OCI-LY3 (cell line): ENCODE data around the gene UNC13C.

Source experiments
- H2AFZ ChIP-seq: fragments of 200-600, 300-600 bp; shearing (Covaris generic); 2 replicates; pipeline ENCODE4 v1.6.0; 2014; ENCODE audit warnings: antibody characterized with exemption, low read depth, low read length
- H3K27ac ChIP-seq: fragments of 200-600, 300-600 bp; sonication (generic); 2 replicates; pipeline ENCODE4 v1.5.1; 2014; ENCODE audit warnings: mild to moderate bottlenecking, low read length, moderate library complexity, mixed read lengths
- H3K27me3 ChIP-seq: fragments of 200-600, 300-600 bp; sonication (generic); 2 replicates; pipeline ENCODE4 v1.6.1; 2014; ENCODE audit warnings: low read depth, low read length, mixed read lengths
- H3K36me3 ChIP-seq: fragments of 200-600, 300-600 bp; sonication (generic); replicated peaks from 2 replicates; pipeline ENCODE3; 2014; ENCODE audit warnings: low read depth, low read length, mixed read lengths
- H3K4me1 ChIP-seq: fragments of 300-600, 200-600 bp; sonication (generic); 2 replicates; pipeline ENCODE4 v1.6.1; 2014; ENCODE audit warnings: low read length, mixed read lengths
- H3K4me2 ChIP-seq: fragments of 200-600, 300-600 bp; sonication (generic); 2 replicates; pipeline ENCODE4 v1.6.1; 2014; ENCODE audit warnings: low read length, mixed read lengths
- H3K4me3 ChIP-seq: fragments of 300-600, 200-600 bp; sonication (generic); 2 replicates; pipeline ENCODE4 v1.5.1; 2014; ENCODE audit warnings: antibody characterized with exemption, mild to moderate bottlenecking, low read length, moderate library complexity
- H3K79me2 ChIP-seq: fragments of 300-600, 200-600 bp; shearing (Covaris generic); 2 replicates; pipeline ENCODE4 v1.6.1; 2014; ENCODE audit warnings: mild to moderate bottlenecking, low read length, mixed read lengths
- H3K9ac ChIP-seq: fragments of 300-600, 200-600 bp; shearing (Covaris generic); 2 replicates; pipeline ENCODE4 v1.6.0; 2014; ENCODE audit warnings: mild to moderate bottlenecking, low read length, moderate library complexity
- H3K9me3 ChIP-seq: fragments of 200-600, 300-600 bp; shearing (Covaris generic); 2 replicates; pipeline ENCODE4 v1.6.1; 2014; ENCODE audit warnings: low read length, mixed read lengths; ENCODE audit not compliant: insufficient read depth
- H4K20me1 ChIP-seq: fragments of 200-600, 300-600 bp; sonication (generic); 2 replicates; pipeline ENCODE4 v1.6.1; 2016; ENCODE audit warnings: low read length, mixed read lengths; ENCODE audit not compliant: insufficient read depth
- CTCF ChIP-seq: fragments of 200-600, 300-600 bp; sonication (generic); IDR thresholded peaks from 2 replicates; pipeline ENCODE4 v1.5.1; 2014; ENCODE audit warnings: antibody characterized with exemption, low read length, low read depth
- EZH2phosphoT487 ChIP-seq: fragments of 200-600 bp; shearing (Covaris generic); IDR thresholded peaks from 2 replicates; pipeline ENCODE4 v1.6.1; 2018; ENCODE audit warnings: antibody characterized with exemption, mixed run types, low read depth

The UNC13C gene

GRCh38 chr15:54273928-54274327 is 295.7 kb downstream of the UNC13C start:
- Histone ChIP-seq H3K79me2 (no peaks in the 10 kb centered on the region), H3K9ac (no peak overlapping the region), H3K9me3 (no peaks in the 10 kb centered on the region), H3K27ac (no peak overlapping the region), H3K27me3 (no peaks in the 10 kb centered on the region), H4K20me1 (no peaks in the 10 kb centered on the region), H3K4me3 (no peak overlapping the region), H3K36me3 (no peaks in the 10 kb centered on the region), H3K4me2 (peak overlapping the region; percentile 11; the same call in 1 of the 2 replicates), H2AFZ (peak overlapping the region; percentile 16; the same call in 1 of the 2 replicates), H3K4me1 (peaks cover 13% of the 10 kb centered on the region)
- TF ChIP-seq CTCF (peak; percentile 50), EZH2phosphoT487 (no peak)

- no peak overlapping the region for H3K9ac ChIP-seq
- TF ChIP-seq EZH2phosphoT487 (no peak), CTCF (no peak)
- H3K4me3 ChIP-seq, result no peak overlapping the region
- no peak overlapping the region for H3K27ac ChIP-seq
- no peaks in the 10 kb centered on the region for H3K9me3 ChIP-seq
- no peaks in the 10 kb centered on the region for H3K27me3 ChIP-seq
- no peaks in the 10 kb centered on the region for H3K79me2 ChIP-seq
- no peak overlapping the region for H3K4me2 ChIP-seq
- H3K36me3 ChIP-seq, result no peaks in the 10 kb centered on the region
- H2AFZ ChIP-seq, result no peak overlapping the region
- peaks cover 10% of the 10 kb centered on the region for H3K4me1 ChIP-seq
- H4K20me1 ChIP-seq, result no peaks in the 10 kb centered on the region
Observed at GRCh38 chr15:54277834-54278233, 299.6 kb downstream of the UNC13C start.

- no peaks in the 10 kb centered on the region for H3K9me3 ChIP-seq
- no peaks in the 10 kb centered on the region for H3K27me3 ChIP-seq
- no peak overlapping the region for H3K27ac ChIP-seq
- H3K4me3 ChIP-seq, result no peak overlapping the region
- no peaks in the 10 kb centered on the region for H4K20me1 ChIP-seq
- no peak overlapping the region for H2AFZ ChIP-seq
- no peaks in the 10 kb centered on the region for H3K36me3 ChIP-seq
- H3K79me2 ChIP-seq, result no peaks in the 10 kb centered on the region
- no peak overlapping the region for H3K9ac ChIP-seq
- H3K4me1 ChIP-seq, result no peaks in the 10 kb centered on the region
- no peak for TF ChIP-seq CTCF
- TF ChIP-seq EZH2phosphoT487, result no peak
- no peak overlapping the region for H3K4me2 ChIP-seq
Observed at GRCh38 chr15:54280726-54281125, 302.5 kb downstream of the UNC13C start.

GRCh38 chr15:54282228-54282836 is 304.1 kb downstream of the UNC13C start:
- Histone ChIP-seq H3K27ac (no peak overlapping the region), H3K36me3 (no peaks in the 10 kb centered on the region), H3K27me3 (no peaks in the 10 kb centered on the region), H4K20me1 (no peaks in the 10 kb centered on the region), H3K9me3 (no peaks in the 10 kb centered on the region), H3K4me3 (no peak overlapping the region), H3K4me1 (peaks cover 11% of the 10 kb centered on the region), H3K79me2 (no peaks in the 10 kb centered on the region), H3K4me2 (no peak overlapping the region), H3K9ac (no peak overlapping the region), H2AFZ (no peak overlapping the region)
- TF ChIP-seq CTCF (peak; percentile 34), EZH2phosphoT487 (no peak)
